Islet of Langerhans (tissue), 1 donor: ENCODE measurements around the gene LYZ.
A peak's percentile ranks its signal among the peaks of the same experiment; 100 is the strongest.
"Not testable (repeated sequence)": the region's sequence is repeated elsewhere in the genome, so short reads cannot be mapped to it uniquely, and the experiment has no call there.

ENCODE experiments used
- FAIRE-seq: peaks from one replicate; lab custom pipeline; 2011; peaks lifted over from hg19 to GRCh38; lab: Jason Lieb, UNC

LYZ gene

GRCh38 chr12:69348162-69348938, at the start of gene LYZ:
LYZ (plus strand) TSS chr12:69348381; CDS start chr12:69348409, 28 bp downstream.
- no peak for FAIRE-seq

GRCh38 chr12:69298947-69299346, 49.2 kb upstream of the LYZ start:
- no peak for FAIRE-seq

GRCh38 chr12:69304284-69304683, 43.9 kb upstream of the LYZ start:
- no peak for FAIRE-seq

GRCh38 chr12:69309461-69309860, 38.7 kb upstream of the LYZ start:
- no peak for FAIRE-seq

GRCh38 chr12:69313209-69313608, 35.0 kb upstream of the LYZ start:
- FAIRE-seq, result no peak

GRCh38 chr12:69316784-69317183, 31.4 kb upstream of the LYZ start:
- not testable (repeated sequence) for FAIRE-seq

- FAIRE-seq, result not testable (repeated sequence)
These were observed 30.9 kb upstream of the LYZ start for GRCh38 chr12:69317233-69317632.

- no peak for FAIRE-seq
These were observed 30.0 kb upstream of the LYZ start for GRCh38 chr12:69318225-69318624.

GRCh38 chr12:69321351-69321750, 26.8 kb upstream of the LYZ start:
- FAIRE-seq, result no peak

GRCh38 chr12:69324797-69325466, 23.2 kb upstream of the LYZ start:
- FAIRE-seq, result no peak

GRCh38 chr12:69328426-69328825, 19.8 kb upstream of the LYZ start:
- no peak for FAIRE-seq

GRCh38 chr12:69329669-69330428, 18.3 kb upstream of the LYZ start:
- FAIRE-seq, result no peak

GRCh38 chr12:69330475-69331473, 17.4 kb upstream of the LYZ start:
- FAIRE-seq, result no peak

GRCh38 chr12:69331519-69331908, 16.7 kb upstream of the LYZ start:
- FAIRE-seq, result no peak

GRCh38 chr12:69331909-69332684, 16.1 kb upstream of the LYZ start:
- no peak for FAIRE-seq

GRCh38 chr12:69332815-69333358, 15.3 kb upstream of the LYZ start:
- peak; percentile 47 for FAIRE-seq

- no peak for FAIRE-seq
These were observed 14.0 kb upstream of the LYZ start for GRCh38 chr12:69334158-69334557.

GRCh38 chr12:69337311-69338090, 10.7 kb upstream of the LYZ start:
- FAIRE-seq, result no peak

- FAIRE-seq, result no peak
These were observed 9.9 kb upstream of the LYZ start for GRCh38 chr12:69338120-69338859.
